SU-DHL-6 (cell line): ENCODE data around the gene FCAR.
"Not testable (repeated sequence)": the region's sequence is repeated elsewhere in the genome, so short reads cannot be mapped to it uniquely, and the experiment has no call there.

Experiments
- EZH2phosphoT487 ChIP-seq: fragments of 200-600 bp; sonication (generic), shearing (Covaris generic); conservative IDR thresholded peaks from 2 replicates; pipeline ENCODE4 v1.6.1; 2018; ENCODE audit warnings: mild to moderate bottlenecking, antibody characterized with exemption, low read length, moderate library complexity, mixed read lengths
- TF ChIP-seq, protein P1 (sequence below): fragments of 200-600 bp; sonication (generic); IDR thresholded peaks from one replicate; pipeline ENCODE4 v1.5.1; 2017; ENCODE audit warnings: antibody characterized with exemption, mild to moderate bottlenecking, low read length, moderate library complexity; ENCODE audit not compliant: insufficient read depth, poor library complexity, severe bottlenecking

- TF ChIP-seq, protein P1, sequence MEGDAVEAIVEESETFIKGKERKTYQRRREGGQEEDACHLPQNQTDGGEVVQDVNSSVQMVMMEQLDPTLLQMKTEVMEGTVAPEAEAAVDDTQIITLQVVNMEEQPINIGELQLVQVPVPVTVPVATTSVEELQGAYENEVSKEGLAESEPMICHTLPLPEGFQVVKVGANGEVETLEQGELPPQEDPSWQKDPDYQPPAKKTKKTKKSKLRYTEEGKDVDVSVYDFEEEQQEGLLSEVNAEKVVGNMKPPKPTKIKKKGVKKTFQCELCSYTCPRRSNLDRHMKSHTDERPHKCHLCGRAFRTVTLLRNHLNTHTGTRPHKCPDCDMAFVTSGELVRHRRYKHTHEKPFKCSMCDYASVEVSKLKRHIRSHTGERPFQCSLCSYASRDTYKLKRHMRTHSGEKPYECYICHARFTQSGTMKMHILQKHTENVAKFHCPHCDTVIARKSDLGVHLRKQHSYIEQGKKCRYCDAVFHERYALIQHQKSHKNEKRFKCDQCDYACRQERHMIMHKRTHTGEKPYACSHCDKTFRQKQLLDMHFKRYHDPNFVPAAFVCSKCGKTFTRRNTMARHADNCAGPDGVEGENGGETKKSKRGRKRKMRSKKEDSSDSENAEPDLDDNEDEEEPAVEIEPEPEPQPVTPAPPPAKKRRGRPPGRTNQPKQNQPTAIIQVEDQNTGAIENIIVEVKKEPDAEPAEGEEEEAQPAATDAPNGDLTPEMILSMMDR: not testable (repeated sequence)
- TF ChIP-seq EZH2phosphoT487: not testable (repeated sequence)
These were observed 38.9 kb upstream of the FCAR start for GRCh38 chr19:54835126-54835525.
